GM18499 (cell line): ENCODE measurements around the gene MICU2.

Experiments used
- ATAC-seq: cut with Tn5 transposase; IDR thresholded peaks from one replicate; pipeline ENCODE4 v1.9.1; 2021; ENCODE audit warnings: moderate number of reproducible peaks; ENCODE audit not compliant: insufficient read depth, unreplicated experiment

MICU2 gene

DNA sequence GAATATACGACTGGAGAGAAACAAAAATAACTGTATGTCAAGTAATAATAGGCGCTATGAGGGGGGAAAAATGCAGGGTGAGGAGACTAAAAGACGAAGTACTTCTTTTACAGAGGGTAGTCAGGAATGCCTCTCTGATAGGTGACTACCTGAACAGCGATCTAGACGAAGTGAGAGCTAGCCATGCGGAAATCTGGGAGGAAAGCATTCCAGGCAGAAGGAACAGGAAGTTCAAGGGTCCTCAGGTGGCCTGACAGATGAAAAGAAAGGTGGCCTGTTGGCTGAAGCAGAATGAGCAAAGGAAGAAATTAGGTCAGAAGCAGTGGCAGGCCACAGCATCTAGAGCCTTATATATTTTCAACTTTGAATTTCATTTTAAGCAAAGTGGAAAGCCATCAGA is 158.2 kb downstream of the MICU2 start:
- no peak for ATAC-seq

DNA sequence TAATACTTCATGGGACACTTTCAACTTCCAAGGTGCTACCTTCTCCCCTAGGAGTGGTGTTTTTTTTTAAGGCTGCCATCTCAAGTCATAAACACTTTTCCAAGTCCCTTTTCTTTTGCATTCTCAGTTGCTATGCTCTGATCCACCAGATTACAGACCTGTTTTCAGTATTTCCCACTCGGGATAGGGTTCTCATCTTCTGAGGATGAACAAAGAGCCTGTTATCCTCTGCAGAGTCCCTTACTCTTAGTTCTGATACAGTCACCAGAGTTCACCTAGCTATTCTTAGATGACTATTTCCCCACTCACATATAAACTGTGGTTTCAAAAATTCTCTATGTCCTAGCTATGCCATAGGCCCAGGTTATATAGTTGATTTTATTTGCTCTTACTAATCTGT is 160.8 kb downstream of the MICU2 start:
- ATAC-seq: no peak
